DOHH2 (cell line): ENCODE measurements around the gene SCYGR7.
"Not testable (repeated sequence)": the region's sequence is repeated elsewhere in the genome, so short reads cannot be mapped to it uniquely, and the experiment has no call there.

Experiments
- CTCF ChIP-seq: fragments of 200-600 bp; sonication (generic); IDR thresholded peaks from one replicate; pipeline ENCODE4 v1.5.1; 2014; ENCODE audit warnings: antibody characterized with exemption, mild to moderate bottlenecking, low read depth, low read length; ENCODE audit not compliant: poor library complexity, severe bottlenecking
- EZH2phosphoT487 ChIP-seq: fragments of 200-600 bp; sonication (generic); IDR thresholded peaks from 2 replicates; pipeline ENCODE4 v1.6.1; 2017; ENCODE audit warnings: borderline replicate concordance, mild to moderate bottlenecking, antibody characterized with exemption, low read length, moderate library complexity, mixed read lengths

GRCh38 chr2:227756261-227756660, 28.1 kb downstream of the SCYGR7 start:
- TF ChIP-seq CTCF, EZH2phosphoT487: not testable (repeated sequence)
